Left ventricle myocardium inferior (tissue), 1 donor: ENCODE results near the gene PAPOLA. TPM values are rescaled to one million over a fixed set of nuclear protein-coding genes. Genes with fewer than 3 reads are reported as not detected.
"Not testable (repeated sequence)": the region's sequence is repeated elsewhere in the genome, so short reads cannot be mapped to it uniquely, and the experiment has no call there.

Experiments
- DNase-seq: peaks from one replicate; pipeline ENCODE4 v3.0.0-alpha.2; 2020
- H3K27ac ChIP-seq: fragments of 200-600 bp; replicated peaks from 2 replicates; pipeline ENCODE4 v1.8.0; 2021
- H3K27me3 ChIP-seq: fragments of 200-600 bp; 2 replicates; pipeline ENCODE4 v1.8.0; 2021; ENCODE audit warnings: low read depth
- H3K36me3 ChIP-seq: fragments of 200-600 bp; 2 replicates; pipeline ENCODE4 v1.8.0; 2021
- H3K4me1 ChIP-seq: fragments of 200-600 bp; 2 replicates; pipeline ENCODE4 v1.8.0; 2021
- H3K4me3 ChIP-seq: fragments of 200-600 bp; 2 replicates; pipeline ENCODE4 v1.8.0; 2021; ENCODE audit warnings: mild to moderate bottlenecking, moderate library complexity
- H3K9me3 ChIP-seq: fragments of 200-600 bp; replicated peaks from 2 replicates; pipeline ENCODE4 v1.8.0; 2021
- CTCF ChIP-seq: fragments of 200-600 bp; IDR thresholded peaks from 2 replicates; pipeline ENCODE4 v1.8.0; 2021; ENCODE audit warnings: antibody characterized with exemption, mild to moderate bottlenecking, borderline replicate concordance
- intact Hi-C: fragments of 100-400 bp; cut with micrococcal nuclease; formaldehyde crosslinking; loops from one replicate; pipeline ENCODE4 v1.11.0; 2022
- total RNA-seq: library from RNA; stranded (reverse); fragmentation: NEBNext Ultra II Directional; extraction: Animal tissue kit (Norgen Biotek cat#: 25700); gene quantifications from one replicate; pipeline ENCODE4 v1.2.1, GENCODE V29; 2021
- donor health status: DM: no; HTN: yes; CAD: no; lungs with severe emphysema.

PAPOLA gene
- total RNA-seq, 1 donor from 2014 or later, result 136 TPM

GRCh38 chr14:96464136-96464535 is 38.0 kb upstream of the PAPOLA start:
- Histone ChIP-seq H3K27me3 (peaks cover 14% of the 10 kb centered on the region), H3K4me1 (no peaks in the 10 kb centered on the region), H3K4me3 (no peak overlapping the region), H3K36me3 (no peaks in the 10 kb centered on the region), H3K9me3 (no peaks in the 10 kb centered on the region), H3K27ac (no peak overlapping the region)
- no peak for TF ChIP-seq CTCF
- intact Hi-C loops, result no loop called here
- DNase-seq, result no peak

DNA sequence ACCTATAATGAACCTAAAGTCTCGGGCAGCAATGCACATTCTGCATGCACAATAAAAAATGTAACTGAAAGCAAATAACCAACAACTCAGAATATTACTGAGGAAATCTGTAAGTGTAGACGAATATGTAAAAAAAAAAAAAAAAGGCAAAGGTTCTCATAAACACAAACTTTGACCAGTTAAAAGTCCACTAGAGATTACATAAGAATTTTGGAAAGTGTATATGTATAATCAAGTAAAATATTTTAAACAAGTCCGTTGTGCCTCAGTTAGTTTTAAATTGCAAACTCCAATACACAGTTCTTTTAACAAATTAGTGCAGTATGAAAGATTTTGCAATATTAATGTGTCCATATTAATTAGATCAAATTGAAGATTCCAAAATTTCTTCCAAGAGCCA is 35.3 kb upstream of the PAPOLA start:
- Histone ChIP-seq H3K27me3 (peaks cover 4% of the 10 kb centered on the region), H3K9me3 (no peaks in the 10 kb centered on the region), H3K27ac (no peak overlapping the region), H3K36me3 (no peaks in the 10 kb centered on the region), H3K4me1 (no peaks in the 10 kb centered on the region), H3K4me3 (no peak overlapping the region)
- DNase-seq, result no peak
- intact Hi-C loops, result no loop called here
- TF ChIP-seq CTCF, result no peak

DNA sequence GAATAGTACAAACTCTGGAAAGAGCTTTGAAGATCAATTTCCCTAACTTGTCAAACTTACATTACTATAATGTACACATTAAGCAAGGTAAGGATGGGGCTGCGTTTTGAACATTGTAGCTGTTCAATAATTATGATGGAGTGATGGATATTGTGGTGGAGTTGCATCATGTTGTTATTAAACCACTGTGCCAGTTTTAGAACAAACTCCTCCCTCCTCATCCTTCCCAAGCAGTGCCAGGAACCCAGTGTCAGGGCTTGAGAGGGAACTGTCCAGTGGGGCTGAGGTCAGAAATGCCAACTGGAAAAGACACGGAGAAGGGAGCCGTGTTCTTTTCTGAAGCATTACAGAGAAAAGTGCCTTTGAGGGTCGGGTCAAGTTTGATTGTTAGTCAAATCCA is 31.9 kb upstream of the PAPOLA start:
- no peak overlapping the region for H3K27ac ChIP-seq
- no peak for TF ChIP-seq CTCF
- no peak overlapping the region for H3K4me3 ChIP-seq
- no peaks in the 10 kb centered on the region for H3K4me1 ChIP-seq
- intact Hi-C loops, result no loop called here
- no peak for DNase-seq
- H3K27me3 ChIP-seq, result peaks cover 4% of the 10 kb centered on the region
- no peaks in the 10 kb centered on the region for H3K9me3 ChIP-seq
- H3K36me3 ChIP-seq, result no peaks in the 10 kb centered on the region

DNA sequence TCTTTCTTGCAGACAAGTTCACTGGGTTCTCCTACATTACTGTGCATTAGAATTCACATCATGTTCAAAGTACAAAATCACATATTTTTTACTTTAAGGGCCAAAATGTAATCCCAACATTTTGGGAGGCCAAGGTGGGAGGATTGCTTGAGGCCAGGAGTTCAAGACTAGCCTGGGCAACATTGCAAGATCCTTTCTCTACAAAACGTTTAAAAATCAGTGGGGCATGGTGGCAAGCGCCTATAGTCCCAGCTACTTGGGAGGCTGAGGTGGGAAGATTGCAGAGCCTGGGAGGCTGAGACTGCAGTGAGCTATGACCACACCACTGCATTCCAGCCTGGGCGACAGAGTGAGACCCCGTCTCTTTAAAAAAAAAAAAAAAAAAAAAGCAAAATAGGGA is 31.2 kb upstream of the PAPOLA start:
- intact Hi-C loops, H3K27me3 ChIP-seq, DNase-seq, H3K4me1 ChIP-seq, H3K27ac ChIP-seq, H3K9me3 ChIP-seq, H3K36me3 ChIP-seq, H3K4me3 ChIP-seq: not testable (repeated sequence)

DNA sequence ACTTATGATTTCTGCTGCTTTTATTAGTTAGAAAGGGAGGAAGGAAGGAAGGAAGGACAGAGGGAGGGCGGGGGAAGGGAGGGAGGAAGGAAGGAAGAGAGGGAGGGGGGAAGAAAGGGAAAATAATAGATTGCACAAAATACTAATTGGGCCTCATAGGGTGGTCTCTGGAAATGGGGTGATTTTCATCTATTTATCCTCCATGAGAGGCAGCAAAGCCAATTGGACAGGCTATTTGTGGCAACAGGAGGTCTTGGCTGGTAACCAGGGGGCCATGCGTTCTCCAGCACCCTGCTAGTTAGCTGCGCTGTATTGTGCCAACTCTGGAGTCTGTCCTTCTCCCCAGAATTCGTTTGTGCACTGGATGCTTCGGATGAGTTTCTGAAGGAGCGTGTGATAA is 24.1 kb upstream of the PAPOLA start:
- no peak overlapping the region for H3K27ac ChIP-seq
- no peaks in the 10 kb centered on the region for H3K4me1 ChIP-seq
- TF ChIP-seq CTCF, result no peak
- peaks cover 4% of the 10 kb centered on the region for H3K27me3 ChIP-seq
- H3K9me3 ChIP-seq, result no peaks in the 10 kb centered on the region
- no peak for DNase-seq
- intact Hi-C loops, result no loop called here
- no peaks in the 10 kb centered on the region for H3K36me3 ChIP-seq
- H3K4me3 ChIP-seq, result no peak overlapping the region

GRCh38 chr14:96479435-96480146 is 22.6 kb upstream of the PAPOLA start:
- no peak for DNase-seq
- H3K27me3 ChIP-seq, result peaks cover 4% of the 10 kb centered on the region
- no peak overlapping the region for H3K4me3 ChIP-seq
- intact Hi-C loops, result no loop called here
- no peaks in the 10 kb centered on the region for H3K4me1 ChIP-seq
- TF ChIP-seq CTCF, result no peak
- no peaks in the 10 kb centered on the region for H3K9me3 ChIP-seq
- H3K36me3 ChIP-seq, result no peaks in the 10 kb centered on the region
- no peak overlapping the region for H3K27ac ChIP-seq
